ENCODE data around the gene ZNF135. TPM values are rescaled to one million over a fixed set of nuclear protein-coding genes. Genes with fewer than 3 reads are reported as not detected.

ZNF135 gene
- total RNA-seq, 2 experiments from 2014 or later = 0.49 to 0.76 TPM

- no peaks in the 10 kb centered on the region for H3K4me1 Mint-ChIP-seq
- peaks cover 2% of the 10 kb centered on the region for H3K27me3 Mint-ChIP-seq
- DNase-seq = no peak
- no peak overlapping the region for H3K27ac Mint-ChIP-seq
- H3K4me3 Mint-ChIP-seq = no peak overlapping the region
- H3K36me3 Mint-ChIP-seq = peaks cover 10% of the 10 kb centered on the region
- peaks cover 33% of the 10 kb centered on the region for H3K9me3 Mint-ChIP-seq (ENCODE audit: low read depth)
- no peak for ATAC-seq
- CTCF ChIA-PET = no interaction called here
These were observed 20.3 kb upstream of the ZNF135 start for GRCh38 chr19:58038688-58039204.

GRCh38 chr19:58040751-58041525 lies 18.1 kb upstream of the ZNF135 start:
- Mint-ChIP-seq H3K4me3 (no peak overlapping the region), H3K4me1 (no peaks in the 10 kb centered on the region), H3K27me3 (no peaks in the 10 kb centered on the region), H3K36me3 (peaks cover 7% of the 10 kb centered on the region), H3K9me3 (ENCODE audit: low read depth) (peaks cover 32% of the 10 kb centered on the region), H3K27ac (no peak overlapping the region)
- ATAC-seq (no peak), DNase-seq (no peak)
- CTCF ChIA-PET = no interaction called here

GRCh38 chr19:58042495-58043340 lies 16.4 kb upstream of the ZNF135 start:
- Mint-ChIP-seq H3K36me3 (peaks cover 4% of the 10 kb centered on the region), H3K4me3 (no peak overlapping the region), H3K9me3 (ENCODE audit: low read depth) (peaks cover 29% of the 10 kb centered on the region), H3K27ac (no peak overlapping the region), H3K4me1 (no peaks in the 10 kb centered on the region), H3K27me3 (no peaks in the 10 kb centered on the region)
- CTCF ChIA-PET = no interaction called here
- DNase-seq (no peak), ATAC-seq (no peak)

DNA sequence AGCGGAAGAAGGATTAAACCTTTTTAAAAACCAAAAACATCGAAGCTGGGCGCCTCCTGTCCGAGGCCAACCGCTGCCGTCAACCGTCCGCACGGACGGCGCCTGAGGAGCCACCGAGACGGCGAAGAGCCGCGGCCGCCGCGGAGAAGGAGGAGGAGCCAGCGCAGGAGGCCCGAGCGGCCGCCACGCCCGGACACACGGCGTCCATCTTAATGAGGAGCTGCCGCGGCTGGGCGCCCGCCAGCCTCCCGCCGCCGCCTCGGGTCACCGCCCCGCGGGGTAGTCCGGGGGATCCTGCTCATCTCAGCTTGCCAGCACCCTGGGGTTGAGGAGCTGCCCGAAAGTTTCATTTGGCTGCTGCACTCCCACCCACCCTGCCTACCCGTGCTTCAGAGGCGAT lies 14.7 kb upstream of the ZNF135 start:
- no peaks in the 10 kb centered on the region for H3K27me3 Mint-ChIP-seq
- H3K27ac Mint-ChIP-seq = no peak overlapping the region
- H3K36me3 Mint-ChIP-seq = peaks cover 4% of the 10 kb centered on the region
- no peak overlapping the region for H3K4me3 Mint-ChIP-seq
- no peak for ATAC-seq
- DNase-seq = no peak
- H3K9me3 Mint-ChIP-seq (ENCODE audit: low read depth) = peaks cover 33% of the 10 kb centered on the region
- H3K4me1 Mint-ChIP-seq = no peaks in the 10 kb centered on the region
- CTCF ChIA-PET = no interaction called here

GRCh38 chr19:58044886-58045285 lies 14.2 kb upstream of the ZNF135 start:
- no peak for DNase-seq
- Mint-ChIP-seq H3K27ac (no peak overlapping the region), H3K4me3 (no peak overlapping the region), H3K9me3 (ENCODE audit: low read depth) (peaks cover 36% of the 10 kb centered on the region), H3K27me3 (no peaks in the 10 kb centered on the region), H3K36me3 (peaks cover 4% of the 10 kb centered on the region), H3K4me1 (no peaks in the 10 kb centered on the region)
- ATAC-seq = no peak
- CTCF ChIA-PET = no interaction called here

GRCh38 chr19:58045411-58046050 lies 13.6 kb upstream of the ZNF135 start:
- ATAC-seq = no peak
- peaks cover 38% of the 10 kb centered on the region for H3K9me3 Mint-ChIP-seq (ENCODE audit: low read depth)
- CTCF ChIA-PET = no interaction called here
- H3K27ac Mint-ChIP-seq = no peak overlapping the region
- H3K4me3 Mint-ChIP-seq = no peak overlapping the region
- DNase-seq = no peak
- no peaks in the 10 kb centered on the region for H3K4me1 Mint-ChIP-seq
- peaks cover 4% of the 10 kb centered on the region for H3K36me3 Mint-ChIP-seq
- H3K27me3 Mint-ChIP-seq = no peaks in the 10 kb centered on the region

- DNase-seq (no peak), ATAC-seq (no peak)
- Mint-ChIP-seq H3K9me3 (ENCODE audit: low read depth) (peaks cover 39% of the 10 kb centered on the region), H3K27ac (no peak overlapping the region), H3K36me3 (peaks cover 6% of the 10 kb centered on the region), H3K4me3 (no peak overlapping the region), H3K27me3 (no peaks in the 10 kb centered on the region), H3K4me1 (no peaks in the 10 kb centered on the region)
- CTCF ChIA-PET = no interaction called here
These were observed 12.2 kb upstream of the ZNF135 start for GRCh38 chr19:58046856-58047255.

DNA sequence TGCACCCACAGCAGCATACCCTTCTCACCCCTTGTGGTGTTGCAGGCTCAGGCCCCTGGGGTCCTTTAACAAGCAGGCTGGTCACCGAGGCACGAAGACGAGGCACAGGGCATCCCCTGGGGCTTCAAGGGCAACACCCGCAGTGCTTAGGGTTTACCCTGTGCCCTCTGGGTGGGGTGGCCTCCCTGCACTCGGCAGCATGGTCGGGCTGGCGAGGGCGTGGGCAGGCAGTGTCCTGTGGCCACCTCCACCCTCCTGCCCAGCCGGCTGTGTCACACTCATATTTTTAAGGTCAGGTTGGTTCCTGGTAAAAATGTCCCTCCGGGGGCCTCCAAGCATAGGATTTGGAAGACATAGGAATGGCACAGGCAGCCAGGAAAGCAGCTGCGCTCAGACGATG lies 11.4 kb upstream of the ZNF135 start:
- no peak for ATAC-seq
- Mint-ChIP-seq H3K9me3 (ENCODE audit: low read depth) (peaks cover 40% of the 10 kb centered on the region), H3K27ac (no peak overlapping the region), H3K4me3 (no peak overlapping the region), H3K4me1 (no peaks in the 10 kb centered on the region), H3K27me3 (no peaks in the 10 kb centered on the region), H3K36me3 (peaks cover 6% of the 10 kb centered on the region)
- DNase-seq = no peak
- CTCF ChIA-PET = no interaction called here

- Mint-ChIP-seq H3K4me3 (no peak overlapping the region), H3K27me3 (no peaks in the 10 kb centered on the region), H3K36me3 (peaks cover 9% of the 10 kb centered on the region), H3K9me3 (ENCODE audit: low read depth) (peaks cover 20% of the 10 kb centered on the region), H3K27ac (no peak overlapping the region), H3K4me1 (no peaks in the 10 kb centered on the region)
- CTCF ChIA-PET = no interaction called here
- ATAC-seq = no peak
- no peak for DNase-seq
These were observed 6.8 kb upstream of the ZNF135 start for GRCh38 chr19:58052256-58052655.

DNA sequence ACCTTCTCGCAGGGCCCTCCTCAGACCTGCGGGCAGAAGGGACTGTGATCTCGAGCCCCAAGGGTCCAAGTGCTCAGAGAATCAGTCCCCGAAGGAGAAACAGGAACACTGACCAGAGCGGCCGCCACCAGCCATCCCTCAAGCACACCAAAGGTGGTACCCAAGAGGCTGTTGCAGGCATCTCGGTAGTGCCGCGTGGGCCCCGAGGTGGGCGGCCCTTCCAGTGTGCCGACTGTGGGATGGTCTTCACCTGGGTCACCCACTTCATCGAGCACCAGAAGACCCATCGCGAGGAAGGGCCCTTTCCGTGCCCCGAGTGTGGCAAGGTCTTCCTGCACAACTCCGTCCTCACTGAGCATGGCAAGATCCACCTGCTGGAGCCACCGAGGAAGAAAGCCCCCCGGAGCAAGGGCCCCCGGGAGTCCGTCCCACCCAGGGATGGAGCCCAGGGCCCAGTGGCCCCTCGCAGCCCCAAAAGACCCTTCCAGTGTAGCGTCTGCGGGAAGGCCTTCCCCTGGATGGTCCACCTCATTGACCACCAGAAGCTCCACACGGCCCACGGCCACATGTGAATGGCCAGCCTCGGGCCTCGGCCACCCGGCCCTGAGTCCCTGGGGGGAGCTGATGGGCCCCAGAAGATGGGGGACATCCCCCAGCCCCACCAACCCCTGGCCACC lies 5.5 kb upstream of the ZNF135 start:
- no peak for ATAC-seq
- peaks cover 10% of the 10 kb centered on the region for H3K36me3 Mint-ChIP-seq
- no peak overlapping the region for H3K27ac Mint-ChIP-seq
- H3K9me3 Mint-ChIP-seq (ENCODE audit: low read depth) = peaks cover 20% of the 10 kb centered on the region
- H3K27me3 Mint-ChIP-seq = no peaks in the 10 kb centered on the region
- no peaks in the 10 kb centered on the region for H3K4me1 Mint-ChIP-seq
- DNase-seq = no peak
- H3K4me3 Mint-ChIP-seq = no peak overlapping the region
- CTCF ChIA-PET = no interaction called here

DNA sequence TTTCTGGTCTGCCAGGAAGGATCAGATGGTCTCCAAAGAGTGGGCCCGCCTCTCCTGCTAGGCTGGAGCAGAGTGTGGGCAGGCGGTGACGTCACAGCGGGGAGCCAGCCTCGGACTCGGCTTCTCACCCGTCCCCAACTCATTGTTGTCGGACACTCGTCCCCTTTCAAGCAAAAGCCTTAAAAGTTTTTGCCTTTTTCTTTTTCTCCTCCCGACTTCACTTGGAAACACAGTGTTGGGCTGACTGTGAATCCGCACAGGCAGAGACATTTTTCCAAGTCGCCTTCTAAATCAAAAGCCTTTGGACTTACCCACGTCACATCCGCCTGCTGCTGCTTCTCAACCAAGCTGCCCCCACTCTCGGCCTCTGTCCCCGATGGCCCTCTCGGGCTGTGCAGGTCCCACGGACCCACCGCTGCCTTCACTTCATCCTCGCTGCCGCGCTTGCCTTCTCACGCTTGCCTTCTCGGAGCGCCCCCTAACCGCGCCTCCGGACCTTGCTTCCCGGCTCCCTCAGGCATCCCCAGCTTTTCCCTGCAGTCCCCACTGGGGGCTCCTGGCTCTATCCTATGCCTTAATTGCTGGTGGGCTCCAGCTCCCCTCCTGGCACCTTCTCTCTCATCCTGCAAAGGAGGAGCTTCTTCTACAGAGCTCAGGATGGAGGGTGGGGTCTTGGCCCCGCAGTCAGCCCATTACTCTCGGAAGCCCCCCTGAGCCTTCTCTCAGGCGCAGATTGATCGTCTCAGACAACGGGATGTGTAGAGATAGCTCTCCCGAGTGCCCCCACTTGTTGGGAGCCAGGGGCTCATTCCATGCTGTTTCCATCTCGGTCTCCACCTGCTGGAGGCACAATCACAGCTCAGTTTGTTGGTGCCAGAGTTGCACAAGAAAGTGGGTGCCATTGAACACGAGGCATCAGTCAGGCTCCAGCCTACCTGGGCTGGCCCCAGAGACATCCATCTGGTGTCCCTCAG lies 3.9 kb upstream of the ZNF135 start:
- peaks cover 18% of the 10 kb centered on the region for H3K36me3 Mint-ChIP-seq
- CTCF ChIA-PET = no interaction called here
- no peak for ATAC-seq
- H3K27me3 Mint-ChIP-seq = no peaks in the 10 kb centered on the region
- DNase-seq = no peak
- no peak overlapping the region for H3K27ac Mint-ChIP-seq
- H3K4me1 Mint-ChIP-seq = peaks cover 3% of the 10 kb centered on the region
- H3K9me3 Mint-ChIP-seq (ENCODE audit: low read depth) = peaks cover 15% of the 10 kb centered on the region
- H3K4me3 Mint-ChIP-seq = no peak overlapping the region

DNA sequence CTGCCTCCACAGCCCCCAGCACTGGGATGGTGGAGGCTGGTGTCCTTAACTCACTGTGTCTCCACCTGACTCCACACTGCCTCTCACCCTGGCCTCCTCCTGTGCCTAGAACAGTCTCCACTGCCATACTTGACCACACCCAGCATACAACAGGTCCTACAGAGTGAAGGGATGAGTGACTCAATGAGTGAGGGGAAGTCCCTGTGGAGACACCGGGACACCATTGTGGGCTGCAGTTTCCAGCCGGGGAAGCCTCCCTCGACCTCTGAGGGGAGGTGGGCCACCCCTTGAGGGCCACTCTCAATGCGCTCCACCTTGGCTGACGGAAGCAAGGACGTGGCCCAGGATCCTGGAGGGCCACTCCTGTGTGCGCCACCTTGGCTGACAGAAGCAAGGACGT lies 2.8 kb upstream of the ZNF135 start:
- no peak for ATAC-seq
- no peak for DNase-seq
- H3K27ac Mint-ChIP-seq = no peak overlapping the region
- peaks cover 3% of the 10 kb centered on the region for H3K4me1 Mint-ChIP-seq
- CTCF ChIA-PET = no interaction called here
- peaks cover 19% of the 10 kb centered on the region for H3K36me3 Mint-ChIP-seq
- H3K9me3 Mint-ChIP-seq (ENCODE audit: low read depth) = peaks cover 10% of the 10 kb centered on the region
- H3K4me3 Mint-ChIP-seq = no peak overlapping the region
- no peaks in the 10 kb centered on the region for H3K27me3 Mint-ChIP-seq

All from activated CD8-positive, alpha-beta memory T cell treated with anti-CD3 and anti-CD28 coated beads, Interleukin-2, amount 10 ng/mL, durations not matched to agents 7 days and 5 days (primary cell).